ENCODE measurements around the gene MED15.

GRCh38 chr22:20619045-20619892 is 111.9 kb downstream of the MED15 start:
- TF ChIP-seq SRF (IDR thresholded peaks at IDR 0.05; ENCODE audit: low read depth, low read length) (no peak), CREB1 (IDR thresholded peaks at IDR 0.05) (no peak), POLR2AphosphoS5 (IDR thresholded peaks at IDR 0.05; ENCODE audit: low read depth, low read length) (no peak)

All from H1 (cell line).